ENCODE data around the gene OR2S2. TPM values are rescaled to one million over a fixed set of nuclear protein-coding genes. Genes with fewer than 3 reads are reported as not detected.

The OR2S2 gene
- total RNA-seq, 1 experiment from 2014 or later = not detected

DNA sequence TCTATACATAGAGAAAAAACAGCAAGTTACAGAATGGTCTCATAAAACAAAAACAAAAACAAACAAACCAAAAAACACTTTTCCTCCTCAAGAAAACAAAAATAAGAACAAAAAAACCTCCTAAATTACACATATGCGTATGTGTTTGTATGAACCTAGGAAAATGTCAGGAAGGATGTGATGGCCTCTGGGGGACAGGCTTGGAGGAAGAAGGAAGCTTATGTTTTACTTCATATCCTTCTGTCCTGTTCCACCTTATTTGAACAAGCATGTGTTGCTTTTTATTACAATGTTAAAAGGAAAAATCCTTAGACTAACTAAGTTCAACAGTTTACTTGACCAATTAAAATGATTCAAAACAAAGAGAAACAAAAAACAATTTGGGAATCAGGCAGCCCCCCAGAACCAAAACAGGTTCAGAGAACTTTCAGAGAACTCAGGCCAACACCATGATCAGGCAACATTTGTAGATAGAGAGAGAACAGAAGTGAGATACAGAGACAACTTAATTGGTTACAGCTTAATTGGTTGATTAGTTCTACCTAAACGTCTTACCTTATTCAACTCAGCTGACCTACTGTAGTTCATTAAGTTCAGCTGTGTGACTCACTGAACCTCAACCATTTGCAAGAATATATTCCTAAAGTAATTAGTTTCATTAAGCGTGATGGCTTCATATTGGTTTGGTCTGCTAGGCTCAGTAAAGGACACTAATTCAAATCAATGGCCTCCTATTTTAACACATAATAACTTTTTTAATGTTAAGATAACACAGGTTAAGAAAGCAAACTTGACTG is 38.5 kb downstream of the OR2S2 start:
- ChIA-PET POLR2A (interaction anchor here (0.5 kb wide), 1 partner anchor 138 kb away, joined by 7 read pairs; no protein-coding TSS in a partner anchor), CTCF (interaction anchor here (1.1 kb wide), 1 partner anchor 26 kb away, joined by 3 read pairs; no protein-coding TSS in a partner anchor)
- Histone ChIP-seq H3K4me3 (ENCODE audit: low read depth in 2 of 2, low read length in 2 of 2) (no peak overlapping the region), H3K27me3 (ENCODE audit: control insufficient read depth, insufficient read depth, low read length) (no peaks in the 10 kb centered on the region), H3K27ac (ENCODE audit: low read length) (no peak overlapping the region), H3K36me3 (ENCODE audit: control insufficient read depth, insufficient read depth, low read length) (no peaks in the 10 kb centered on the region), H3K4me1 (ENCODE audit: control insufficient read depth, insufficient read depth, low read length) (peaks cover 7% of the 10 kb centered on the region), H3K9me3 (ENCODE audit: control insufficient read depth, insufficient read depth, low read depth, low read length) (no peaks in the 10 kb centered on the region)
- DNase-seq (ENCODE audit: low read depth, low spot score) (no peak), ATAC-seq (no peak)
- in situ Hi-C loops (cut with HindIII; ENCODE audit: low pct_unique_long_range_greater_than_20kb, low sequenced_read_pairs) (loop anchor here (5.0 kb wide), 1 partner anchor 103 kb away; no protein-coding TSS in a partner anchor), intact Hi-C loops (cut with micrococcal nuclease; ENCODE audit: unreplicated experiment) (no loop called here)
- TF ChIP-seq, protein P1, sequence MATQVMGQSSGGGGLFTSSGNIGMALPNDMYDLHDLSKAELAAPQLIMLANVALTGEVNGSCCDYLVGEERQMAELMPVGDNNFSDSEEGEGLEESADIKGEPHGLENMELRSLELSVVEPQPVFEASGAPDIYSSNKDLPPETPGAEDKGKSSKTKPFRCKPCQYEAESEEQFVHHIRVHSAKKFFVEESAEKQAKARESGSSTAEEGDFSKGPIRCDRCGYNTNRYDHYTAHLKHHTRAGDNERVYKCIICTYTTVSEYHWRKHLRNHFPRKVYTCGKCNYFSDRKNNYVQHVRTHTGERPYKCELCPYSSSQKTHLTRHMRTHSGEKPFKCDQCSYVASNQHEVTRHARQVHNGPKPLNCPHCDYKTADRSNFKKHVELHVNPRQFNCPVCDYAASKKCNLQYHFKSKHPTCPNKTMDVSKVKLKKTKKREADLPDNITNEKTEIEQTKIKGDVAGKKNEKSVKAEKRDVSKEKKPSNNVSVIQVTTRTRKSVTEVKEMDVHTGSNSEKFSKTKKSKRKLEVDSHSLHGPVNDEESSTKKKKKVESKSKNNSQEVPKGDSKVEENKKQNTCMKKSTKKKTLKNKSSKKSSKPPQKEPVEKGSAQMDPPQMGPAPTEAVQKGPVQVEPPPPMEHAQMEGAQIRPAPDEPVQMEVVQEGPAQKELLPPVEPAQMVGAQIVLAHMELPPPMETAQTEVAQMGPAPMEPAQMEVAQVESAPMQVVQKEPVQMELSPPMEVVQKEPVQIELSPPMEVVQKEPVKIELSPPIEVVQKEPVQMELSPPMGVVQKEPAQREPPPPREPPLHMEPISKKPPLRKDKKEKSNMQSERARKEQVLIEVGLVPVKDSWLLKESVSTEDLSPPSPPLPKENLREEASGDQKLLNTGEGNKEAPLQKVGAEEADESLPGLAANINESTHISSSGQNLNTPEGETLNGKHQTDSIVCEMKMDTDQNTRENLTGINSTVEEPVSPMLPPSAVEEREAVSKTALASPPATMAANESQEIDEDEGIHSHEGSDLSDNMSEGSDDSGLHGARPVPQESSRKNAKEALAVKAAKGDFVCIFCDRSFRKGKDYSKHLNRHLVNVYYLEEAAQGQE (IDR thresholded peaks at IDR 0.05; ENCODE audit: insufficient read depth in 1 of 2, low read depth in 2 of 2, low read length in 1 of 2) = no peak
- no peak for TF ChIP-seq TCF7L2 (IDR thresholded peaks at IDR 0.05; ENCODE audit: low read depth, low read length)
- no TSS peak for BruUV-seq (replicated peaks)

DNA sequence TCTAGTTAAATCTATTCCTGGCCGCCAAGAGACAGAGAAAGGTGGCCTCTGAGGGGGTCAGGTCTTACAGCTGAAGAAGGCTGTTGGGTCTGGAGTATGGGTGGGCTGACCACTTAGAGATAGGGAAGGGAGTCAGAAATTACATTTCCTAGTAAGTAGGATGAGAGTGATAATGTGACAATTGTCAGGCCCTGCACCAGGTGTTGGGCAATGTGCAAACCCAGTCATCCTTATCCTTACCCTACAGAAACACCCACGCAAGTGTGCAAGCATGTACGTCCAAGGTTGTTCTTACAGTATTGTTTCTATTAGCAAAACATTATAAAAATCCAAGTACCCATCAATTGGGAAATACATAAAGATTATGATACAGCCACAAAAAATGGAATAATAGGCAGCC is 39.2 kb downstream of the OR2S2 start:
- in situ Hi-C loops (cut with HindIII; ENCODE audit: low pct_unique_long_range_greater_than_20kb, low sequenced_read_pairs) = no loop called here
- ChIA-PET CTCF (no interaction called here), POLR2A (interaction anchor here (0.5 kb wide), 1 partner anchor 137 kb away, joined by 7 read pairs; no protein-coding TSS in a partner anchor)
- Histone ChIP-seq H3K27ac (ENCODE audit: low read length) (no peak overlapping the region), H3K27me3 (ENCODE audit: control insufficient read depth, insufficient read depth, low read length) (no peaks in the 10 kb centered on the region), H3K36me3 (ENCODE audit: control insufficient read depth, insufficient read depth, low read length) (no peaks in the 10 kb centered on the region), H3K4me1 (ENCODE audit: control insufficient read depth, insufficient read depth, low read length) (peaks cover 6% of the 10 kb centered on the region), H3K4me3 (ENCODE audit: low read depth in 2 of 2, low read length in 2 of 2) (no peak overlapping the region), H3K9me3 (ENCODE audit: control insufficient read depth, insufficient read depth, low read depth, low read length) (no peaks in the 10 kb centered on the region)
- no TSS peak for BruUV-seq (replicated peaks)
- DNase-seq (ENCODE audit: low read depth, low spot score) (no peak), ATAC-seq (no peak)
- intact Hi-C loops (cut with micrococcal nuclease; ENCODE audit: unreplicated experiment) = no loop called here
- TF ChIP-seq SIN3A (IDR thresholded peaks at IDR 0.05; ENCODE audit: borderline replicate concordance, insufficient read depth, low read depth, low read length) = no peak

DNA sequence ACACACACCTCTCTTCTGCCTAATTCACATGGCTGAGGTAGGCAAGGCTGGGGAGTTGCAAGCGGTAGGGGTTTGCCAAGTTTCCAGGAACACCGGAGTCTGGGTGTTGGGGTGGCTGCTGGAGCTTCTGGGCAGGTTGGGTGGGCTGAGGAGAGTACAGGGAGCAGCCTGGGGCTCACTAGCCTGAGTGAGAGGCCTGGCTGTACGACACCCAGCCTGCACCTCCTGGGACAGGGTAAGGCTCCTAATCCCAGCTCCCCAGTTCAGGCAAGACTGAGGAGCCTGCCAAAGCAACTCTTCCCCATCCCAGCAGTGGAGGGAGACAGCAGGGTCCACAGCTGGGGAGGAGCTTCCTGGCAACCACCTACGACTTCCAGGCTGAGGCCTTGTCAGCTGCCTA is 40.7 kb downstream of the OR2S2 start:
- ChIA-PET CTCF (no interaction called here), POLR2A (no interaction called here)
- DNase-seq (ENCODE audit: low read depth, low spot score) (no peak), ATAC-seq (no peak)
- Histone ChIP-seq H3K27me3 (ENCODE audit: control insufficient read depth, insufficient read depth, low read length) (no peaks in the 10 kb centered on the region), H3K36me3 (ENCODE audit: control insufficient read depth, insufficient read depth, low read length) (no peaks in the 10 kb centered on the region), H3K4me1 (ENCODE audit: control insufficient read depth, insufficient read depth, low read length) (0 out of 2 replicates have a peak, but pooled peaks cover 5% of the 10 kb centered on the region), H3K27ac (ENCODE audit: low read length) (no peak overlapping the region), H3K9me3 (ENCODE audit: control insufficient read depth, insufficient read depth, low read depth, low read length) (no peaks in the 10 kb centered on the region), H3K4me3 (ENCODE audit: low read depth in 2 of 2, low read length in 2 of 2) (no peak overlapping the region)
- BruUV-seq (replicated peaks) = no TSS peak
- in situ Hi-C loops (cut with HindIII; ENCODE audit: low pct_unique_long_range_greater_than_20kb, low sequenced_read_pairs) (no loop called here), intact Hi-C loops (cut with micrococcal nuclease; ENCODE audit: unreplicated experiment) (no loop called here)
- TF ChIP-seq POLR2AphosphoS5 (IDR thresholded peaks at IDR 0.05; ENCODE audit: low read depth, low read length) = no peak
- TF ChIP-seq SIN3A (IDR thresholded peaks at IDR 0.05; ENCODE audit: borderline replicate concordance, insufficient read depth, low read depth, low read length) = no peak
- TF ChIP-seq, protein P1 (IDR thresholded peaks at IDR 0.05; ENCODE audit: insufficient read depth in 1 of 2, low read depth in 2 of 2, low read length in 1 of 2) = no peak
- TF ChIP-seq TCF7L2 (IDR thresholded peaks at IDR 0.05; ENCODE audit: low read depth, low read length) = no peak
- TF ChIP-seq, protein P2, sequence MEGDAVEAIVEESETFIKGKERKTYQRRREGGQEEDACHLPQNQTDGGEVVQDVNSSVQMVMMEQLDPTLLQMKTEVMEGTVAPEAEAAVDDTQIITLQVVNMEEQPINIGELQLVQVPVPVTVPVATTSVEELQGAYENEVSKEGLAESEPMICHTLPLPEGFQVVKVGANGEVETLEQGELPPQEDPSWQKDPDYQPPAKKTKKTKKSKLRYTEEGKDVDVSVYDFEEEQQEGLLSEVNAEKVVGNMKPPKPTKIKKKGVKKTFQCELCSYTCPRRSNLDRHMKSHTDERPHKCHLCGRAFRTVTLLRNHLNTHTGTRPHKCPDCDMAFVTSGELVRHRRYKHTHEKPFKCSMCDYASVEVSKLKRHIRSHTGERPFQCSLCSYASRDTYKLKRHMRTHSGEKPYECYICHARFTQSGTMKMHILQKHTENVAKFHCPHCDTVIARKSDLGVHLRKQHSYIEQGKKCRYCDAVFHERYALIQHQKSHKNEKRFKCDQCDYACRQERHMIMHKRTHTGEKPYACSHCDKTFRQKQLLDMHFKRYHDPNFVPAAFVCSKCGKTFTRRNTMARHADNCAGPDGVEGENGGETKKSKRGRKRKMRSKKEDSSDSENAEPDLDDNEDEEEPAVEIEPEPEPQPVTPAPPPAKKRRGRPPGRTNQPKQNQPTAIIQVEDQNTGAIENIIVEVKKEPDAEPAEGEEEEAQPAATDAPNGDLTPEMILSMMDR (IDR thresholded peaks at IDR 0.05) = no peak
